ENCODE measurements around the gene EMP1. TPM values are rescaled to one million over a fixed set of nuclear protein-coding genes. Genes with fewer than 3 reads are reported as not detected.

The EMP1 gene
- total and polyA plus RNA-seq, 9 of the 15 experiments (the other 6 are each of a cell fraction or from before 2014, with no cell fraction given) = 0.10 to 0.60 TPM; not detected in 7

- Histone ChIP-seq H3K27ac (ENCODE audit: extremely low read depth, low read depth, low read length) (no peak overlapping the region), H3K79me2 (ENCODE audit: control insufficient read depth, insufficient read depth, low read length) (no peaks in the 10 kb centered on the region), H3K36me3 (ENCODE audit: control insufficient read depth, insufficient read depth, low read length) (no peaks in the 10 kb centered on the region), H2AFZ (ENCODE audit: low read depth, low read length) (no peak overlapping the region), H3K4me3 (no peak overlapping the region), H3K9me1 (ENCODE audit: control insufficient read depth, insufficient read depth, low read length) (no peaks in the 10 kb centered on the region), H4K20me1 (replicated peaks; ENCODE audit: control insufficient read depth, insufficient read depth, low read length) (no peaks in the 10 kb centered on the region), H3K27me3 (ENCODE audit: control insufficient read depth in 2 of 2, insufficient read depth in 2 of 2, low read length in 2 of 2) (no peaks in the 10 kb centered on the region), H3K4me2 (ENCODE audit: insufficient read depth, low read length) (no peak overlapping the region), H3K4me1 (replicated peaks in 1 of 2; ENCODE audit: control insufficient read depth in 2 of 2, insufficient read depth in 2 of 2, low read length in 2 of 2) (no peaks in the 10 kb centered on the region), H3K9me3 (replicated peaks; ENCODE audit: control insufficient read depth, insufficient read depth, low read depth, low read length) (no peaks in the 10 kb centered on the region), H3K9ac (ENCODE audit: insufficient read depth in 1 of 2, low read depth in 2 of 2, low read length in 2 of 2) (no peak overlapping the region)
- in situ Hi-C loops (cut with MboI) = no loop called here
- CTCF ChIA-PET (ENCODE audit: low intra/inter-chr PET ratio) = no interaction called here
- BruUV-seq (replicated peaks) = no TSS peak
- POLR2A ChIA-PET = no interaction called here
- ATAC-seq (no peak), FAIRE-seq (no peak), DNase-seq (ENCODE audit: extremely low read depth in 1 of 4, low spot score in 3 of 4) (no peak)
- 2% methylated on average over 3 of the region's 7 CpGs for WGBS (ENCODE audit: insufficient coverage, low coverage, missing lambda C conversion rate)
- intact Hi-C loops (cut with micrococcal nuclease) = no loop called here
- TF ChIP-seq TEAD4 (IDR thresholded peaks at IDR 0.05; ENCODE audit: low read length) (no peak), TEAD4 (CRISPR knock-in tag; IDR thresholded peaks at IDR 0.05; ENCODE audit: borderline replicate concordance) (no peak), HNRNPL (IDR thresholded peaks at IDR 0.05; ENCODE audit: low read depth, low read length) (no peak), HDAC2 (IDR thresholded peaks at IDR 0.05) (no peak), NR2F6 (CRISPR knock-in tag; IDR thresholded peaks at IDR 0.05) (no peak), FOXP1 (CRISPR knock-in tag; IDR thresholded peaks at IDR 0.05) (no peak), ZNF592 (IDR thresholded peaks at IDR 0.05) (no peak), KHSRP (IDR thresholded peaks at IDR 0.05) (no peak), SRSF1 (IDR thresholded peaks at IDR 0.05; ENCODE audit: low read depth, low read length) (no peak), HLTF (IDR thresholded peaks at IDR 0.05) (no peak), NR0B1 (IDR thresholded peaks at IDR 0.05; ENCODE audit: partially characterized antibody) (no peak), POLR2A (conservative IDR thresholded peaks at IDR 0.05) (no peak), SRSF3 (IDR thresholded peaks at IDR 0.05; ENCODE audit: insufficient read depth, low read length) (no peak), CLOCK (CRISPR knock-in tag; IDR thresholded peaks at IDR 0.05; ENCODE audit: borderline replicate concordance) (no peak), MXD1 (CRISPR knock-in tag; IDR thresholded peaks at IDR 0.05; ENCODE audit: borderline replicate concordance, poor library complexity, severe bottlenecking) (no peak), CBX5 (IDR thresholded peaks at IDR 0.05; ENCODE audit: borderline replicate concordance, low read depth) (no peak), SMARCE1 (IDR thresholded peaks at IDR 0.05) (no peak), ZNF239 (CRISPR knock-in tag; IDR thresholded peaks at IDR 0.05) (no peak)
Measured at GRCh38 chr12:13238204-13238603, 41.7 kb downstream of the EMP1 start.
